Dendritic cell treated with granulocyte-macrophage colony-stimulating factor and Interleukin-4, amounts not matched to agents 40 ng/mL and 50 ng/mL, for 4 days (primary cell): ENCODE measurements around the gene ADORA1.

Experiments used
- H3K27ac Mint-ChIP-seq: one replicate; pipeline ENCODE4 v1.8.0; 2022; ENCODE audit warnings: mild to moderate bottlenecking, mixed read lengths
- H3K27me3 Mint-ChIP-seq: one replicate; pipeline ENCODE4 v1.8.0; 2022; ENCODE audit warnings: mild to moderate bottlenecking, mixed read lengths
- H3K36me3 Mint-ChIP-seq: one replicate; pipeline ENCODE4 v1.8.0; 2022; ENCODE audit warnings: low read depth, mixed read lengths
- H3K4me1 Mint-ChIP-seq: one replicate; pipeline ENCODE4 v1.8.0; 2022; ENCODE audit warnings: low read depth, mixed read lengths
- H3K4me3 Mint-ChIP-seq: one replicate; pipeline ENCODE4 v1.8.0; 2022; ENCODE audit warnings: mild to moderate bottlenecking, moderate library complexity, mixed read lengths
- H3K9me3 Mint-ChIP-seq: one replicate; pipeline ENCODE4 v1.8.0; 2022; ENCODE audit warnings: mixed read lengths
- intact Hi-C: fragments of 100-400 bp; cut with micrococcal nuclease; formaldehyde crosslinking; loops from one replicate; pipeline ENCODE4 v1.15.0; 2022

The ADORA1 gene

DNA sequence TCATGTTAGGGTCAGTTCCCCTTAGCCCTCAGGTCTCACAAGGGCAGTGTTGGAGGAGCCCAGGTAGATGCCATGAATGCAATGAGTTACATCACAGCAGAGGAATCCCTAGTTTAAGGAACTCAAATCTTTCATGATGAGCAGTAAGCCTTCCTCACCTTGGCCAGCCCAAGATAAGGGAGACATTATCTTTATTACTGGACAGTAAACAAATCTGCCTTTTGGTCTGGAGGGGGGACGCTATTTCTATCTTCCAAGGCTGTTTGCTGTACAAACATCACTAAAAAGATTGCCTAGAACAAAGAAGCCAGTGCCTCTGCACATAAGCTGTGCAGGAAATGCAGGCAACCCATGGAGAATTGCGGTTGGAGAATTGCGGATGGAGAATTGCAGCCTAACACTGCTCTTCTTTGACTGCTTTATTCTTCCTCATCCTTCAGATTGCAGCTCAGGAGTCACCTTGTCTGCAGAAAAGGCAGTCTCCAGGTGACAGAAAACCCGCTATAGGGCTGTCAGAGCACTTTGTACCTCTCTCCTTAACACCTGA lies 61.2 kb downstream of the ADORA1 start:
- Mint-ChIP-seq H3K4me3 (no peak overlapping the region), H3K27me3 (peaks cover 19% of the 10 kb centered on the region), H3K4me1 (peaks cover 20% of the 10 kb centered on the region), H3K36me3 (no peaks in the 10 kb centered on the region), H3K9me3 (no peaks in the 10 kb centered on the region), H3K27ac (no peak overlapping the region)
- intact Hi-C loops, result no loop called here

DNA sequence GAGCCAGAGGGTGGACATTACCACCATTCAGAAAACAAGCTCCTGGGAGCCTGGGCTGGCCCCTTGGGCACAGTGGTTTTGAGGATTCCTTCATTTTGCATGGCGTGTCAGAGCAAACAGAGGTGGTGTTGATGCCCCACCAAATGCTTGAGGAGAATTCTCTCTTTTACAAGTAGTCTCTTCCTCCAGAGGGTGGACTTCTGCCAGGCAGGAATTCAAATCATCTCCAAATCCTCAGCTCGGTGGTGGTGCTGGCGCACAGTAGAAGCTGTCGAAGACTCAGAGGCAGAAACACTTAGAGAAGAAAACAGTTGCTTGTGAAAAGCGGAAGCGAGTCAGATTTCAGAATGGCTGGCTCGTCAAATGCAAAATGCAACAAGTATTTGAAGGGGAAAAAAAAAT lies 62.4 kb downstream of the ADORA1 start:
- Mint-ChIP-seq H3K4me3 (no peak overlapping the region), H3K27me3 (peaks cover 19% of the 10 kb centered on the region), H3K9me3 (no peaks in the 10 kb centered on the region), H3K36me3 (no peaks in the 10 kb centered on the region), H3K4me1 (peaks cover 20% of the 10 kb centered on the region), H3K27ac (no peak overlapping the region)
- intact Hi-C loops, result no loop called here

DNA sequence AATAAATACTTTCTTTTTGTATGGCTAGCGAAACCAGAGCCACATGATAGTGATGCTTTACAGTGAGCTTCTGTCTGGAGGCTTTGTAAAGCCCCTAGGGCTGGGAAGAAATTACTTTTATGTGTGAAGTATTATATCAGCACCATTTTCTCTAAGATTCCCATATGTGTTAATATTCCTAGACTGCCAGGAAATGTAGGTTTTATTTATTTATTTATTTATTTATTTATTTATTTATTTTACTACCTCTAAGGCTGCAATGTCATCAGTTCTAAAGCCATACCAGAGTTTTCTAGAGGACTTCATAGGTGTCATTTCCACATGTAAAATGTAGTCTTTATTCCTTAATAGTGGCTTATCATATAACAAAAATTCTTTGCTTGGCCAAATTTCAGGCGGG lies 63.4 kb downstream of the ADORA1 start:
- peaks cover 20% of the 10 kb centered on the region for H3K4me1 Mint-ChIP-seq
- H3K27me3 Mint-ChIP-seq, result peaks cover 19% of the 10 kb centered on the region
- no peak overlapping the region for H3K4me3 Mint-ChIP-seq
- no peak overlapping the region for H3K27ac Mint-ChIP-seq
- intact Hi-C loops, result no loop called here
- H3K36me3 Mint-ChIP-seq, result no peaks in the 10 kb centered on the region
- no peaks in the 10 kb centered on the region for H3K9me3 Mint-ChIP-seq

DNA sequence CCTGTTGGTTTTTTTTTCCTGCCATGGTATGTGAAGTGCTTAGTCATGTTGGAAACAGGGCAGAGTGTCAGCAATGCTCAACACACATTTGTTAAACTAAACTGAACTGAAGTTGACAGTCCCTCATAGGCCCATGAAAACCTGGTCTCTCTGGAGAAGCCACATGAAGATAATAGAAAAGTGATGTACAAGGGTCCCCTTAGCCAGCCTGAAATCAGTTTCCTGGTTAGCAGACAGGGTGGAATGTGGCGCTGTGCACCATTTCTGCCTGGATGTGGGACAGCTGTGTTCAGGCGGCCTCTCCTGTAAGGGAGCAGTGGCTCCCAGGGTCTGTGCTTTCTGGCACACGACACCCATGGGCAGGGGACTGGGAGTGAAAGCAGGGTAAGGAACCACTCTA lies 68.8 kb downstream of the ADORA1 start:
- intact Hi-C loops, result no loop called here
- H3K4me1 Mint-ChIP-seq, result peaks cover 25% of the 10 kb centered on the region
- no peak overlapping the region for H3K4me3 Mint-ChIP-seq
- H3K36me3 Mint-ChIP-seq, result no peaks in the 10 kb centered on the region
- H3K27me3 Mint-ChIP-seq, result peaks cover 19% of the 10 kb centered on the region
- peaks cover 8% of the 10 kb centered on the region for H3K9me3 Mint-ChIP-seq
- H3K27ac Mint-ChIP-seq, result no peak overlapping the region

DNA sequence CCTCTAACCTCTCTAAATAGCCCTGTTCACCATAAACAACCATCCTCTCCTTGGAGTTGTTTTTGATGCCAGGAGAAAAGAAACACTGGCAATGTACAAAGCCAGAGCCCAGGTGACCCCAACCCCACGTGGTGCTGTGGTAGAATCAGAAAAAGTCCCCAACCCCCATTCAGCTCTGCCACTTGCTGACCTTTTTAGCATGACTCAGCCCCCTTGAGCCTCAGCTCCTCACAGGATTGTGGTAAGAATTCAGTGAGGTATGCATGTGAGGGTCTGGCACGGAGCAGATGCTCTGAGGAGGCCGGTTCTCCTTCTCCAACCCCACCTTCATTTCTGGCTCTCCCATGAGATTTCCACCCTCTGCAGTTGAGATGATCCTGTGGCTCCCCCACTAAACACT lies 70.1 kb downstream of the ADORA1 start:
- Mint-ChIP-seq H3K4me1 (peaks cover 38% of the 10 kb centered on the region), H3K4me3 (no peak overlapping the region), H3K27ac (no peak overlapping the region), H3K27me3 (peaks cover 19% of the 10 kb centered on the region), H3K36me3 (no peaks in the 10 kb centered on the region), H3K9me3 (peaks cover 8% of the 10 kb centered on the region)
- intact Hi-C loops, result no loop called here

DNA sequence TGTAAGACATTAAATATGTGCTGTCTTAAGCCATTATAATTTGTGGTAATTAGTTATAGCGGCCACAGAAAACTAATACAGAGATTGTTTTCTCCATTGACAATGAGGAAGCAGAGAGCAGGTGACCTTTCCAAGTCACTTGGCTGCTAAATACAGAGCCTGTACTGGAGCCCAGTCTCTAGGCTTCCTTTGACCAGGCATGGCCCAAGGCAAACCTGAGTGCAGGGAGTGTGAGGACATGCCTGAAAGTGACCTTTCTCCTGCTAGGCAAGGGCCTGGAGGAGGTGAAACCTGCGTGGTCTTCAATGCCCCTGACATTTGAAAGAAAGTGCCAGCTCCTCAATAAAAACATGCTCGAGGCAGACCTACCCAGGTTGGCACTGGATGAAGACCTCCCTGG lies 71.5 kb downstream of the ADORA1 start:
- Mint-ChIP-seq H3K27me3 (peaks cover 19% of the 10 kb centered on the region), H3K27ac (no peak overlapping the region), H3K4me3 (no peak overlapping the region), H3K4me1 (peaks cover 50% of the 10 kb centered on the region), H3K36me3 (no peaks in the 10 kb centered on the region), H3K9me3 (peaks cover 8% of the 10 kb centered on the region)
- intact Hi-C loops, result no loop called here

DNA sequence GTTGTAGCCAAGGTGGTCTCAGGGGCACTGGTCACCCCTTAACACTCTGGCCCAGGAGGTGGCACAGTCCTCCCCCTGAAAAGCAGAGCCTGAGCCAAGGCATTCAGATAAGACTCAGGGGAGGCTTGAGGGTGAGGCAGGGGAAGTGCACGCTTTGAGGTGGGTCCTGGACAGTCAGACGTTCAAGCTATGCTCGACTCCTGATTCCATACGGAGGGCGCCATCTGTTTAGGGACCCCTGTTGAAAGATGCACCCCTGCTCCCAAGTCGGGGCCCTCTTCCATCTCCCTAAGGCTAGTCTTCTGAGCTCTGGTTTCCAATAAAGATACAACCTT lies 71.9 kb downstream of the ADORA1 start:
- peaks cover 19% of the 10 kb centered on the region for H3K27me3 Mint-ChIP-seq
- H3K9me3 Mint-ChIP-seq, result peaks cover 8% of the 10 kb centered on the region
- intact Hi-C loops, result no loop called here
- no peak overlapping the region for H3K4me3 Mint-ChIP-seq
- H3K4me1 Mint-ChIP-seq, result peaks cover 50% of the 10 kb centered on the region
- H3K27ac Mint-ChIP-seq, result no peak overlapping the region
- H3K36me3 Mint-ChIP-seq, result no peaks in the 10 kb centered on the region

DNA sequence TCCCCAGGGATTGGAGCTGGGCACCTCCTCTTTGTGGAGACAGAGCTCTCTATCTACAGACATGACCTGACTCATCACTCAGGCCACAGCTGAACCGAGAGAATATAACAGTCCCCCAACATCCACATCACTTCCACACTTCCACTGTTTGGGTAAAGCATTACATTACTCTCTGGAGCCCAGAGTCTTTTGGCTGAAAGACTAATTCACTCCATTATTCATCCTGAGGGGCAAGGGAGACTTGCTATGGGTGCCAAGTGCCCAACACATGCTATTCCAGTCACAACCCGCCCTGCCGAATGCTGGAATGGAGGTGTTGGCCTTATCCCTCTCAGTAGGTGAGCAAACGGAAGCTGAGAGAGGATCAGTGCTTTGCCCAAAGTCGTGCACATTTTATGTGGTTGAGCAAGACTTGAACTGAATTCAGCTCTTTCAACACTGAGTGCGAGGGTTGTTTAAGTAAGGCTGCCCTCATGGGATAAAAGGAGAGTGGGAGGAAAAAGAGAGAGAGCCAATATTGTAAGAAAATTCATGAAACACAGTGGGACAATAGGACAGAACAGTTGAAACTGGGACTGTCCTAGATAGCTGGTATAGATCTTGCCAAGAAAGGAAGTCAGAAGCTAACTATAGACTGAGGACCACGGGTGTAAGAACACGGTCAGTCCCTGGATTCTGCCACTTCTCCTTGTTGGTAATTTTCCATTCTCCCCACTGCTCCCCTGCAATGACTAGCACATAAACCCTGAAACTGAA lies 72.5 kb downstream of the ADORA1 start:
- intact Hi-C loops, result no loop called here
- Mint-ChIP-seq H3K36me3 (no peaks in the 10 kb centered on the region), H3K27ac (no peak overlapping the region), H3K4me3 (no peak overlapping the region), H3K9me3 (peaks cover 8% of the 10 kb centered on the region), H3K27me3 (peaks cover 19% of the 10 kb centered on the region), H3K4me1 (peaks cover 50% of the 10 kb centered on the region)

DNA sequence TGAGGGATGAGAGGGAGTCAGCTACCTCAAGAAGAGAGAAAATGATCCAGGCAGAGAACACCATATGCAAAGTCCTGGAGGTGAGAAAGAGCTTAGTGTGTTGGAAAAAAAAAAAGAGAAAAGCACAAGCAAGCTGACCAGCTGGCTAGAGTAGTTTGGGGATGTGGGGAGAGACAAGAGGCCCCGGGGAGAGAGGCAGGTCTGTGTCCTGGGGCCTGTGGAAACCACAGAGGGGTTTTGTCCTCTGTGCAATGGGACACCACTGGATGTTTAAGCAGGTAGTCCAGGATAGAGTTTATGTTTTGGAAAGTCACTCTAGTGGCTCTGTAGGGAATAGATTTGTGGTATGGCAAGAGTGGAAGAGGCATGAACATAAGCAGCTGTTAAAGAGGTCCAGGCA lies 73.4 kb downstream of the ADORA1 start:
- peaks cover 19% of the 10 kb centered on the region for H3K27me3 Mint-ChIP-seq
- no peak overlapping the region for H3K4me3 Mint-ChIP-seq
- peaks cover 8% of the 10 kb centered on the region for H3K9me3 Mint-ChIP-seq
- no peaks in the 10 kb centered on the region for H3K36me3 Mint-ChIP-seq
- intact Hi-C loops, result no loop called here
- no peak overlapping the region for H3K27ac Mint-ChIP-seq
- peaks cover 50% of the 10 kb centered on the region for H3K4me1 Mint-ChIP-seq

DNA sequence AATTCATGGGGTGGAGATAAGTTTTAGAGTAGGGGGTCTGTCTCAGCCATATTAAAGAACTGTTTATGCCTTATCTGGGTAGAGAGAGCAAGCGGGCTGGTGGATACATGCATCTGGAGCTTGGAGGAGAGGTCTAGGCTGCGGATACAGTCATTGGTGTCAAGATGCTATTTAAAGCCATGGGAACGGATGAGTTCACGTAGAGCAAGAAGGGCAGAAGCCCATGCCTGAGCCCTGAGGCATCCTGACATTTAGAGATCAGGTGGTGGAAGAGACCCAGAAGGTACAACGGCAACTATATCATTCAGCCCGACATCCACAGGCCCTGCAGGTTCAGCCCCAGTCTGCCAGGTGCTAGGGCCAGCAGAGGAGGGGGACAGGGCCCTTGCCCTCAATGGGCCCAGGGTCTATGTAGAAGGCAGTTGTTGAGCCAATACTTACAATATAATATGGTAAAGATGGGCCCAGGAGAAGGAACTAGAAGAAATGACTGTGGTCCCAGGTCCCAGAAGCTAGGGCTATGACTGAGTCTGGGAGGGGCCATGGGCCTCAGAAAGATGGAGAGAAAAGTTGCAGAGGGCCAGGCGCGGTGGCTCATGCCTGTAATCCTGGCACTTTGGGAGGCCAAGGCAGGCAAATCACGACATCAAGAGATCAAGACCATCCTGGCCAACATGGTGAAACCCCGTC lies 74.1 kb downstream of the ADORA1 start:
- Mint-ChIP-seq H3K4me1 (peaks cover 50% of the 10 kb centered on the region), H3K27ac (no peak overlapping the region), H3K4me3 (no peak overlapping the region), H3K27me3 (peaks cover 19% of the 10 kb centered on the region), H3K9me3 (peaks cover 8% of the 10 kb centered on the region), H3K36me3 (no peaks in the 10 kb centered on the region)
- intact Hi-C loops, result no loop called here

DNA sequence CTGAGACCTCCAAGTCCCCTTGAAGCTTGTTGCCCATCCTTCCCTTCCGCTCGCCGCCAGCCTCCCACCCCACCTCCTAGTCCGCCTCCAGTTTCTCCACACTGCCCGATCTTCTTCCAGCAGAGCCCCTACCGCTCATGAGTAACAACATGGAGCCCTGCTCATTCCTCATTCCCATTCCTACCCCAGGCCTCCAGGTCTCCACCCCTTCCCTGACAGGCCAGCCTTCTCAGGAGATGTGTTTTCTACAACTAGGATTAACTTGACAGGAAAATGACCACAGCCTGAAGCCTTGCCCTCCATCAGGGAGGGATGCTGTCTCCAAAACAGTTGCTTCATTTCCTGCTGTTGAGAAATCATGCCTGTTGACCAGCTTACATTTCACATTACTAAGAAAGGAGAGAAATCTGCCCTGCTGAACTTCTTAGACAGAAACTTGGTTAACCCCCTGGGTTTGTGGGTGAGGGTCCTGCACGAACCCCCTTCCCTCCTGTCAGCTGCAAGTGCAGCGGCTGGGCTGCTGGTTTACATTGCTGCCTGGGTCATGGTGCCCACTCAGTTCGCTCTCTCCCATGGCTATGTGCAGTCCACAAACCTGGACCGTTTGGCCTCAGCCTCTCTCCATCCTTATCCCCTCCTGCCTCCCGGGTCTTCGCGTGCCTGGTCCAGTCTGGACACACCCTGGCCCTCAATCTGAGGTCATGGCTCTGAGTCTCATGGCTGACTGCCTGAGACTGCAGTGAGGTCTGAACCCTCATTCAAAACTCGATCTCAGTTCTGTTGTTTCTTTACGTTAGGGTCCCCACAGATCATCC lies 75.1 kb downstream of the ADORA1 start:
- no peaks in the 10 kb centered on the region for H3K36me3 Mint-ChIP-seq
- H3K27me3 Mint-ChIP-seq, result peaks cover 16% of the 10 kb centered on the region
- H3K27ac Mint-ChIP-seq, result no peak overlapping the region
- intact Hi-C loops, result no loop called here
- H3K9me3 Mint-ChIP-seq, result no peaks in the 10 kb centered on the region
- no peak overlapping the region for H3K4me3 Mint-ChIP-seq
- peaks cover 46% of the 10 kb centered on the region for H3K4me1 Mint-ChIP-seq

DNA sequence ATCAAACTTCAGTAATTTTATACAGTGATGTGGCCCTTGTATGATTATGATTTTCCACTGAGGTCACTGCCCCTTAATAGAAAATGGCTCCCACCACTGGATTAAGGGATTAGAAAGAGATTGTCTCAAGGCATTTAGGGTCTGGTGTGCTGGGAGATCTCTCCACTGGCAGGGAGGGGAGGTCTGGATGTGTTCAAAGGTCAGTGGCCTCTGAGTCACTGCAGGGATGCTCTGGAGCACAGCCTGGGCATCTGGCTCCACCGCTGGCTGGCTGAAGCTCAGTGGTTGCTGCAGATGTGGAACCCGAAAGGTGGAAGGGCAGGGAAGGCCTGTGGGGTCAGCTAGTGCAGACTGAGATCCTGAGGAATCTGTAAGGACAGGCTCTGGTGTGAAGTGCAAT lies 77.2 kb downstream of the ADORA1 start:
- Mint-ChIP-seq H3K4me3 (no peak overlapping the region), H3K27me3 (peaks cover 16% of the 10 kb centered on the region), H3K27ac (no peak overlapping the region), H3K9me3 (no peaks in the 10 kb centered on the region), H3K36me3 (no peaks in the 10 kb centered on the region), H3K4me1 (peaks cover 41% of the 10 kb centered on the region)
- intact Hi-C loops, result no loop called here

DNA sequence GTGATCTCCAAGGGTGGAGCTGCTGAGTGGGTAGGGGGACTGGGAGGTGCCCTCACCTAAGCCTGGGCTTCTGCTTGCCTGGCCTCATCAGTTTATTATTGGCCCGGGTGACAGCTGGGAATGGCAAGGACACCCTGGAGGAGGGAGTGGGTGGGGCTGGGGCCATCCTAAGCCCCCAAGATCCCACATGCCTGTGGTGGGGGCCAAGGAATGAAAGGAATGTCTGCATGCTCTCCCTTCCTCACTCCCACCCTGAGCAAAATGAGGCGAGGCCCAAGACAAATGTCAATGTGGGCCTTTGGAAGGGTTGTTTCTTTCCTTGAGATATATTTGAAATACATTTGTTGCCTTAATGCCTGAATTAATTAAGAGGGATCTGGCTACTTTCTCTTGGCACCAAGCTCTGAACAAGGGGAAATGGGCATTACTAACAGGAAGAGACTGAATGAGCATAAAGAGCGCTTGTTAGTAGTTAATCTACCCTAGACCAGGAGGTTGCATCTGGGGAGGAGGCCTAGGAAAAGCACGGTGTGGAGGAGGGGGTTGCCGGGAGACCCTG lies 78.7 kb downstream of the ADORA1 start:
- intact Hi-C loops, result no loop called here
- Mint-ChIP-seq H3K9me3 (no peaks in the 10 kb centered on the region), H3K36me3 (no peaks in the 10 kb centered on the region), H3K27ac (no peak overlapping the region), H3K27me3 (peaks cover 5% of the 10 kb centered on the region), H3K4me1 (peaks cover 26% of the 10 kb centered on the region), H3K4me3 (no peak overlapping the region)

DNA sequence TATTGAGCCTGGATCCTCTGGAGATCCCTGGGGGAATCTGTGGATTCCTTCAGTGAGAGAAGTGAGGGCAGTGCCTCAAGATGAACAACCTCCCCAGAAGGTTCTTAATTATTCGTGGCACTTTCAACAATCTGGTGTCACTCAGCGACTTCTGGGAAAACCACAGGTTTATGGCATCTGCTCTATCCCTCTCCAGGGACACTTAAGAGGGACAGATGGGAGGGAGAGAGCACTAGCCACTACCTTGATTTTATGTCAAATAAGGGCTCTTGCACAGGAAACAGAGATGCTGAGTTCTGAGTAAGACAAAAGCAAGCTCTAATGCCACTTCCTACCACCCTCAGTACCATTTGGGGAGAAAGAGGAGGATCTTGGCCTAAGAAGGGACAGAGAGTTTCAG lies 80.2 kb downstream of the ADORA1 start:
- H3K27me3 Mint-ChIP-seq, result peaks cover 2% of the 10 kb centered on the region
- H3K4me3 Mint-ChIP-seq, result no peak overlapping the region
- no peaks in the 10 kb centered on the region for H3K36me3 Mint-ChIP-seq
- H3K27ac Mint-ChIP-seq, result no peak overlapping the region
- H3K4me1 Mint-ChIP-seq, result peaks cover 11% of the 10 kb centered on the region
- H3K9me3 Mint-ChIP-seq, result no peaks in the 10 kb centered on the region
- intact Hi-C loops, result no loop called here
